ENCODE measurements around the gene GNAT1. TPM values are rescaled to one million over a fixed set of nuclear protein-coding genes. Genes with fewer than 3 reads are reported as not detected.

The GNAT1 gene
- total RNA-seq, 4 donors from 2014 or later: not detected

GRCh38 chr3:50219285-50219684, 27.9 kb downstream of the GNAT1 start:
- 86 to 90% methylated on average over 5 of the region's 5 CpGs for WGBS, 2 donors
- H3K4me1 ChIP-seq: peaks cover 0 to 11% (median 3%) of the 10 kb centered on the region in 3 donors
- no peaks in the 10 kb centered on the region for H3K27me3 ChIP-seq
- H3K27ac ChIP-seq: no peak overlapping the region
- H3K9me3 ChIP-seq: no peaks in the 10 kb centered on the region
- intact Hi-C loops (cut with DNase I): no loop called here
- H3K36me3 ChIP-seq: no peaks in the 10 kb centered on the region
- H3K4me3 ChIP-seq: no peak overlapping the region
- no peak for DNase-seq
- TF ChIP-seq CTCF (IDR thresholded peaks at IDR 0.05): no peak
- no peak for TF ChIP-seq POLR2A (IDR thresholded peaks at IDR 0.05)

- WGBS, 2 donors: 87 to 90% methylated on average over 2 to 6 of the region's 6 CpGs
- Histone ChIP-seq H3K9me3 (no peaks in the 10 kb centered on the region), H3K27ac (no peak overlapping the region), H3K36me3 (no peaks in the 10 kb centered on the region), H3K4me3 (no peak overlapping the region), H3K27me3 (peaks cover 0 to 5% (median 0%) of the 10 kb centered on the region in 4 donors), H3K4me1 (peaks cover 0 to 11% (median 3%) of the 10 kb centered on the region in 3 donors)
- intact Hi-C loops (cut with DNase I): no loop called here
- DNase-seq: no peak
- TF ChIP-seq CTCF (IDR thresholded peaks at IDR 0.05): no peak
- no peak for TF ChIP-seq POLR2A (IDR thresholded peaks at IDR 0.05)
These were observed 28.7 kb downstream of the GNAT1 start for GRCh38 chr3:50220109-50220508.

- WGBS, 2 donors: 60 to 100% methylated on average over 1 of the region's 4 CpGs
- intact Hi-C loops (cut with DNase I): no loop called here
- H3K9me3 ChIP-seq: no peaks in the 10 kb centered on the region
- H3K4me3 ChIP-seq: no peak overlapping the region
- peaks cover 0 to 17% (median 4%) of the 10 kb centered on the region in 3 donors for H3K4me1 ChIP-seq
- H3K27ac ChIP-seq: no peak overlapping the region
- no peak for DNase-seq
- peaks cover 0 to 5% (median 0%) of the 10 kb centered on the region in 4 donors for H3K27me3 ChIP-seq
- TF ChIP-seq POLR2A (IDR thresholded peaks at IDR 0.05) (no peak), CTCF (IDR thresholded peaks at IDR 0.05) (no peak)
- no peaks in the 10 kb centered on the region for H3K36me3 ChIP-seq
These were observed 29.6 kb downstream of the GNAT1 start for GRCh38 chr3:50221051-50221410.

- intact Hi-C loops (cut with DNase I): loop anchor here (2.0 kb wide), 1 partner anchor 27 kb away; no protein-coding TSS in a partner anchor
- Histone ChIP-seq H3K9me3 (no peaks in the 10 kb centered on the region), H3K27me3 (peaks cover 0 to 5% (median 0%) of the 10 kb centered on the region in 4 donors), H3K36me3 (no peaks in the 10 kb centered on the region), H3K4me1 (peaks cover 3 to 23% (median 9%) of the 10 kb centered on the region in 3 donors), H3K4me3 (no peak overlapping the region), H3K27ac (no peak overlapping the region)
- 44 to 100% methylated on average over 1 to 5 of the region's 12 CpGs for WGBS, 2 donors
- no peak for DNase-seq
- TF ChIP-seq POLR2A (IDR thresholded peaks at IDR 0.05) (no peak), CTCF (IDR thresholded peaks at IDR 0.05) (no peak)
These were observed 30.2 kb downstream of the GNAT1 start for GRCh38 chr3:50221411-50222168.

GRCh38 chr3:50222169-50222528, 30.7 kb downstream of the GNAT1 start:
- Histone ChIP-seq H3K9me3 (no peaks in the 10 kb centered on the region), H3K27me3 (peaks cover 0 to 5% (median 0%) of the 10 kb centered on the region in 4 donors), H3K27ac (no peak overlapping the region), H3K4me3 (no peak overlapping the region), H3K4me1 (peaks cover 8 to 26% (median 14%) of the 10 kb centered on the region in 3 donors), H3K36me3 (no peaks in the 10 kb centered on the region)
- TF ChIP-seq POLR2A (IDR thresholded peaks at IDR 0.05) (no peak), CTCF (IDR thresholded peaks at IDR 0.05) (no peak)
- intact Hi-C loops (cut with DNase I): loop anchor here (2.0 kb wide), 1 partner anchor 27 kb away; no protein-coding TSS in a partner anchor
- 100% methylated on average over 1 of the region's 1 CpG; no CpG with 5 or more reads in 1 of the 2 donors for WGBS, 2 donors
- DNase-seq: no peak
